PC-3 (cell line): ENCODE data around the gene FGF16.

Experiments used
- CTCF ChIP-seq: fragments of 300-600 bp; sonication (generic); conservative IDR thresholded peaks from 2 replicates; pipeline ENCODE4 v1.5.1; 2017; ENCODE audit warnings: antibody characterized with exemption, low read depth, mild to moderate bottlenecking, low read length
- EZH2 ChIP-seq: fragments of 300-600 bp; sonication (generic); IDR thresholded peaks from one replicate; pipeline ENCODE4 v1.6.1; 2017; ENCODE audit warnings: antibody characterized with exemption, mild to moderate bottlenecking, low read length; ENCODE audit not compliant: unreplicated experiment

- no peak for TF ChIP-seq CTCF
- TF ChIP-seq EZH2 = no peak
These were observed 6.9 kb upstream of the FGF16 start for GRCh38 chrX:77440330-77440729.
